Measurements from ENCODE around the gene SSH3. TPM values are rescaled to one million over a fixed set of nuclear protein-coding genes. Genes with fewer than 3 reads are reported as not detected.
A peak's percentile ranks its signal among the peaks of the same experiment; 100 is the strongest.

Gene SSH3
- total RNA-seq, 1 donor from 2014 or later, result 37.7 TPM

GRCh38 chr11:67280341-67280787 lies 23.0 kb upstream of the SSH3 start:
- H3K4me3 ChIP-seq, result no peak overlapping the region
- peaks cover 72% of the 10 kb centered on the region for H3K36me3 ChIP-seq
- TF ChIP-seq CTCF (IDR thresholded peaks at IDR 0.05), result no peak
- DNase-seq (peak; percentile 40), ATAC-seq (no peak)
- H3K27ac ChIP-seq, result peak overlapping the region; percentile 93
- H3K9me3 ChIP-seq, result no peaks in the 10 kb centered on the region
- peaks cover 92% of the 10 kb centered on the region for H3K4me1 ChIP-seq
- H3K27me3 ChIP-seq (ENCODE audit: low read depth), result no peaks in the 10 kb centered on the region
- intact Hi-C loops (cut with DNase I), result no loop called here

GRCh38 chr11:67280788-67281551 lies 22.4 kb upstream of the SSH3 start:
- no peaks in the 10 kb centered on the region for H3K9me3 ChIP-seq
- H3K4me3 ChIP-seq, result no peak overlapping the region
- H3K27ac ChIP-seq, result peak overlapping the region; percentile 93
- H3K36me3 ChIP-seq, result peaks cover 78% of the 10 kb centered on the region
- DNase-seq (peak; percentile 49), ATAC-seq (no peak)
- no peaks in the 10 kb centered on the region for H3K27me3 ChIP-seq (ENCODE audit: low read depth)
- intact Hi-C loops (cut with DNase I), result no loop called here
- no peak for TF ChIP-seq CTCF (IDR thresholded peaks at IDR 0.05)
- peaks cover 92% of the 10 kb centered on the region for H3K4me1 ChIP-seq

- Histone ChIP-seq H3K36me3 (peaks cover 85% of the 10 kb centered on the region), H3K27ac (peak overlapping the region; percentile 99), H3K4me3 (no peak overlapping the region), H3K27me3 (ENCODE audit: low read depth) (no peaks in the 10 kb centered on the region), H3K9me3 (no peaks in the 10 kb centered on the region), H3K4me1 (peaks cover 92% of the 10 kb centered on the region)
- peak; percentile 41 for DNase-seq
- intact Hi-C loops (cut with DNase I), result no loop called here
- no peak for ATAC-seq
- no peak for TF ChIP-seq CTCF (IDR thresholded peaks at IDR 0.05)
Observed at GRCh38 chr11:67281552-67282150, 21.7 kb upstream of the SSH3 start.

GRCh38 chr11:67282155-67282875 lies 21.0 kb upstream of the SSH3 start:
- H3K36me3 ChIP-seq, result peaks cover 92% of the 10 kb centered on the region
- peaks cover 92% of the 10 kb centered on the region for H3K4me1 ChIP-seq
- no peaks in the 10 kb centered on the region for H3K9me3 ChIP-seq
- no peak for TF ChIP-seq CTCF (IDR thresholded peaks at IDR 0.05)
- ATAC-seq, result no peak
- H3K27ac ChIP-seq, result peak overlapping the region; percentile 99
- peak; percentile 30 for DNase-seq
- H3K4me3 ChIP-seq, result no peak overlapping the region
- intact Hi-C loops (cut with DNase I), result no loop called here
- H3K27me3 ChIP-seq (ENCODE audit: low read depth), result no peaks in the 10 kb centered on the region

- no peak for ATAC-seq
- Histone ChIP-seq H3K4me1 (peaks cover 92% of the 10 kb centered on the region), H3K27me3 (ENCODE audit: low read depth) (no peaks in the 10 kb centered on the region), H3K9me3 (no peaks in the 10 kb centered on the region), H3K4me3 (no peak overlapping the region), H3K27ac (peak overlapping the region; percentile 99), H3K36me3 (peaks cover 92% of the 10 kb centered on the region)
- TF ChIP-seq CTCF (IDR thresholded peaks at IDR 0.05), result no peak
- intact Hi-C loops (cut with DNase I), result no loop called here
- peak; percentile 48 for DNase-seq
Observed at GRCh38 chr11:67282876-67283371, 20.4 kb upstream of the SSH3 start.

All from lower lobe of right lung (tissue), 2 donors.